ENCODE results near the gene DPPA5.

DNA sequence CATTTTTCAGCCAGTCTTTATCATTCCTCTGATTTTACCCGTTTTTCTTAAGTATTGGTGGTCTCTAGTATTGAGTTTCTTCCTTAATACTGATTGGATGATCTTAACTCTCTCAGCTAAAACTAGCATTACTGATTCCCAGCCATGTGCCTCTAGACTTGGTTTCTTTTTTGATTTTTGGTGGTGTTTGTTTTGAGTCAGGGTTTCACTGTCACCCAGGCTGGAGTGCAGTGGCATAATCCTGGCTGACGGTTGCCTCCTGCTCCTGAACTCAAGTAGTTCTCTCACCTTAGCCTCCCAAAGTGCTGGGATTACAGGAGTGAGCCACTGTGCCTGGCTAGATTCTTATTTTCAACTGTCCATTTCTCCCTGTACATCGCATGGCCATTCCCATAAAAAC is 24.9 kb downstream of the DPPA5 start:
- TF ChIP-seq HDGF (IDR thresholded peaks at IDR 0.05; ENCODE audit: borderline replicate concordance) (no peak), FOXM1 (IDR thresholded peaks at IDR 0.05; ENCODE audit: borderline replicate concordance) (no peak)

Data from HEK293T (cell line).